LNCaP clone FGC (cell line): ENCODE data around the gene TPSD1.
"Not testable (repeated sequence)": the region's sequence is repeated elsewhere in the genome, so short reads cannot be mapped to it uniquely, and the experiment has no call there.

Source experiments
- DNase-seq: peaks from one replicate; pipeline ENCODE4 v3.0.0-alpha.2; 2011; ENCODE audit warnings: low read depth
- H3K4me3 ChIP-seq: 2 replicates; pipeline ENCODE4 v1.5.1; 2011; ENCODE audit warnings: mild to moderate bottlenecking, low read depth, low read length, control low read depth
- CTCF ChIP-seq: IDR thresholded peaks from 2 replicates; pipeline ENCODE4 v1.5.1; 2012; ENCODE audit warnings: mild to moderate bottlenecking; ENCODE audit not compliant: control insufficient read depth, insufficient read depth; ENCODE audit errors: extremely low read depth

TPSD1 gene

GRCh38 chr16:1221628-1222552, 34.0 kb upstream of the TPSD1 start:
- H3K4me3 ChIP-seq: no peak overlapping the region
- no peak for TF ChIP-seq CTCF
- no peak for DNase-seq

- DNase-seq: no peak
- TF ChIP-seq CTCF: no peak
- no peak overlapping the region for H3K4me3 ChIP-seq
Observed at GRCh38 chr16:1222553-1223354, 33.1 kb upstream of the TPSD1 start.

- DNase-seq: no peak
- TF ChIP-seq CTCF: no peak
- no peak overlapping the region for H3K4me3 ChIP-seq
Observed at GRCh38 chr16:1223355-1224214, 32.3 kb upstream of the TPSD1 start.

- no peak for TF ChIP-seq CTCF
- no peak for DNase-seq
- H3K4me3 ChIP-seq: no peak overlapping the region
Observed at GRCh38 chr16:1224558-1224957, 31.3 kb upstream of the TPSD1 start.

- DNase-seq: no peak
- H3K4me3 ChIP-seq: no peak within 1 kb of the TSS
- TF ChIP-seq CTCF: no peak
Observed at GRCh38 chr16:1225051-1225451, 30.8 kb upstream of the TPSD1 start, which contains the start of gene TPSG1. TSS of gene TPSG1 (minus strand) at chr16:1225268. CDS start at chr16:1225252, 16 bp downstream.

GRCh38 chr16:1225728-1226311, 30.0 kb upstream of the TPSD1 start:
- not testable (repeated sequence) for H3K4me3 ChIP-seq, DNase-seq

GRCh38 chr16:1226692-1227091, 29.2 kb upstream of the TPSD1 start:
- not testable (repeated sequence) for H3K4me3 ChIP-seq, DNase-seq

GRCh38 chr16:1228227-1228626, 27.6 kb upstream of the TPSD1 start:
- not testable (repeated sequence) for H3K4me3 ChIP-seq, DNase-seq

GRCh38 chr16:1229476-1229875, 26.4 kb upstream of the TPSD1 start:
- not testable (repeated sequence) for H3K4me3 ChIP-seq, DNase-seq

GRCh38 chr16:1230084-1230470, 25.8 kb upstream of the TPSD1 start, which contains the start of gene TPSB2:
TSS of gene TPSB2 (minus strand) at chr16:1230184. CDS start at chr16:1229951, 233 bp downstream.
- DNase-seq, H3K4me3 ChIP-seq: not testable (repeated sequence)
